Measurements from ENCODE around the gene SYK.

The SYK gene

DNA sequence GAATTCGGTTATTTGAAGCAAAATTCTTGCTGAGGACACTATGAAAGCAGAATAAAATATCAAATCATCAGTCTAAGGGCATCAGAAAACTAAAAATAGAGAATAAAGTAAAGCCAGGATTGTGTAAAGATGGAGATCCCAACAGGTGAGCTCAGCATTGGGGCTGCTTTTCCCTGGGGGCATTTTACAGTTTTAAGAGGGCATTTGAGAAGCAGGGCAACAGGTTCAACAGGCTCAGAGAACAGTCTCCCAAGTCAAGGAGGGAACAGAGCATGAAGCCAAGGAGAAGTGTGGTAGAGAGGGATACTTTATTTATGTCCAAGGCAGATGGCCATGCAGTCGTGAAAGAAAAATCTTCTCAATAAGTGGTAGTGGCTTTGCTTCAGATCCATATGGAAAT, 145.4 kb downstream of the SYK start:
- DNase-seq (ENCODE audit: low spot score), result no peak
